SK-N-SH (cell line): ENCODE results near the gene CHSY1. TPM values are rescaled to one million over a fixed set of nuclear protein-coding genes. Genes with fewer than 3 reads are reported as not detected.

Source experiments
- CTCF ChIA-PET: fragments of 300-600, 350-600 bp; formaldehyde crosslinking; extraction: SDS; loops from one replicate; lab custom pipeline; 2021; lab: Yijun Ruan, JAX
- POLR2A ChIA-PET: fragments of 350-600 bp; sonication (Branson Sonifier 250); formaldehyde crosslinking; extraction: SDS; loops from one replicate; lab custom pipeline; 2020; ENCODE audit warnings: antibody characterized with exemption, inconsistent platforms; lab: Yijun Ruan, JAX
- DNase-seq: peaks from one replicate; pipeline ENCODE4 v3.0.0; 2012
- H2AFZ ChIP-seq: fragments of 200-600 bp; sonication (generic); 2 replicates; pipeline ENCODE4 v1.8.1; 2016; ENCODE audit warnings: antibody characterized with exemption, mild to moderate bottlenecking, low read depth
- H3F3A ChIP-seq: fragments of 200-600 bp; sonication (generic); replicated peaks from 2 replicates; pipeline ENCODE3; 2016; ENCODE audit warnings: antibody characterized with exemption, mild to moderate bottlenecking; ENCODE audit not compliant: insufficient read depth
- H3K27ac ChIP-seq, 2 experiments: fragments of 200-500 bp in 1 of 2; fragments of 200-600 bp in 1 of 2; sonication (Bioruptor generic) in 1 of 2; sonication (generic), shearing (Covaris generic) in 1 of 2; 2 replicates each; pipeline versions ENCODE4 v1.5.1 to v1.6.1; 2014 to 2016; ENCODE audit warnings: low read depth in 2 of 2, inconsistent platforms in 1 of 2, low read length in 1 of 2, mild to moderate bottlenecking in 1 of 2, mixed read lengths in 1 of 2
- H3K27me3 ChIP-seq: fragments of 200-600 bp; sonication (generic), shearing (Covaris generic); 2 replicates; pipeline ENCODE4 v1.6.1; 2016; ENCODE audit warnings: mixed run types; ENCODE audit not compliant: insufficient read depth
- H3K36me3 ChIP-seq, 2 experiments: fragments of 200-500 bp in 1 of 2; fragments of 200-600 bp in 1 of 2; sonication (Bioruptor generic) in 1 of 2; sonication (generic) in 1 of 2; replicated peaks in 1 of 2; 2 replicates each; pipeline versions ENCODE3 to v1.5.1; 2014 to 2016; ENCODE audit warnings: low read length in 1 of 2, mild to moderate bottlenecking in 1 of 2; ENCODE audit not compliant: insufficient read depth in 2 of 2, control insufficient read depth in 1 of 2
- H3K4me1 ChIP-seq, 2 experiments: fragments of 200-500 bp in 1 of 2; fragments of 200-600 bp in 1 of 2; sonication (Bioruptor generic) in 1 of 2; sonication (generic), shearing (Covaris generic) in 1 of 2; 2 replicates each; pipeline versions ENCODE4 v1.5.1 to v1.6.1; 2014 to 2016; ENCODE audit warnings: low read depth in 1 of 2, low read length in 1 of 2, mixed run types in 1 of 2; ENCODE audit not compliant: insufficient read depth in 2 of 2, control insufficient read depth in 1 of 2
- H3K4me2 ChIP-seq: fragments of 200-600 bp; sonication (generic), shearing (Covaris generic); 2 replicates; pipeline ENCODE4 v1.6.1; 2017; ENCODE audit warnings: mixed run types
- H3K4me3 ChIP-seq, 2 experiments: fragments of 200-500 bp in 1 of 2; fragments of 200-600 bp in 1 of 2; sonication (Bioruptor generic) in 1 of 2; sonication (generic), shearing (Covaris generic) in 1 of 2; 2 replicates each; pipeline versions ENCODE4 v1.5.1 to v1.8.1; 2014 to 2016; ENCODE audit warnings: low read depth in 2 of 2, inconsistent platforms in 1 of 2, low read length in 1 of 2, mild to moderate bottlenecking in 1 of 2, mixed read lengths in 1 of 2, moderate library complexity in 1 of 2
- H3K79me2 ChIP-seq: fragments of 200-600 bp; sonication (generic); 2 replicates; pipeline ENCODE4 v1.8.1; 2017; ENCODE audit warnings: mild to moderate bottlenecking; ENCODE audit not compliant: insufficient read depth
- H3K9ac ChIP-seq: fragments of 200-600 bp; sonication (generic); 2 replicates; pipeline ENCODE4 v1.6.1; 2017; ENCODE audit warnings: mixed run types
- H3K9me2 ChIP-seq: fragments of 200-600 bp; sonication (generic); 2 replicates; pipeline ENCODE4 v1.6.1; 2017; ENCODE audit warnings: mixed run types
- H3K9me3 ChIP-seq: fragments of 200-600 bp; sonication (generic); 2 replicates; pipeline ENCODE4 v1.6.1; 2017; ENCODE audit warnings: mixed run types, mild to moderate bottlenecking, moderate library complexity
- H4K20me1 ChIP-seq: fragments of 200-600 bp; sonication (generic); 2 replicates; pipeline ENCODE4 v1.6.1; 2017; ENCODE audit warnings: mild to moderate bottlenecking, mixed run types; ENCODE audit not compliant: insufficient read depth
- CTCF ChIP-seq: fragments of 200-600 bp; sonication (generic); IDR thresholded peaks from 2 replicates; pipeline ENCODE4 v1.6.1; 2017; ENCODE audit warnings: antibody characterized with exemption, mild to moderate bottlenecking, moderate library complexity
- EP300 ChIP-seq, 2 experiments: IDR thresholded peaks; 2 replicates each; pipeline versions ENCODE4 v1.4.0 to v1.6.1; 2012; ENCODE audit warnings: borderline replicate concordance in 1 of 2, low read depth in 1 of 2, low read length in 1 of 2
- EZH2phosphoT487 ChIP-seq: fragments of 200-600 bp; sonication (generic); IDR thresholded peaks from 2 replicates; pipeline ENCODE4 v1.6.1; 2017; ENCODE audit warnings: low read depth, mixed run types, mild to moderate bottlenecking, antibody characterized with exemption, moderate library complexity, borderline replicate concordance
- FOXJ3 ChIP-seq: sonication (generic); formaldehyde crosslinking; IDR thresholded peaks from 2 replicates; pipeline ENCODE4 v1.5.1; 2020; ENCODE audit warnings: mild to moderate bottlenecking, missing genetic modification reagents
- GABPA ChIP-seq: IDR thresholded peaks from 2 replicates; pipeline ENCODE4 v1.4.0; 2012; ENCODE audit warnings: low read depth, mild to moderate bottlenecking
- IRF3 ChIP-seq: fragments of 150-350 bp; IDR thresholded peaks from 2 replicates; pipeline ENCODE4 v1.6.1; 2016; ENCODE audit warnings: mild to moderate bottlenecking, low read depth, low read length
- JUND ChIP-seq: IDR thresholded peaks from 2 replicates; pipeline ENCODE4 v1.4.0; 2012
- MAX ChIP-seq: IDR thresholded peaks from 2 replicates; pipeline ENCODE4 v1.4.0; 2012; ENCODE audit warnings: low read depth
- MEF2A ChIP-seq: IDR thresholded peaks from 2 replicates; pipeline ENCODE4 v1.4.0; 2012; ENCODE audit warnings: low read depth, borderline replicate concordance
- MXI1 ChIP-seq: IDR thresholded peaks from 2 replicates; pipeline ENCODE4 v1.6.1; 2012; ENCODE audit warnings: mild to moderate bottlenecking, low read depth, low read length, improper control_type of control experiment
- NFIC ChIP-seq: IDR thresholded peaks from 2 replicates; pipeline ENCODE4 v1.4.0; 2012; ENCODE audit warnings: borderline replicate concordance
- PBX3 ChIP-seq: IDR thresholded peaks from 2 replicates; pipeline ENCODE4; 2012
- REST ChIP-seq: IDR thresholded peaks from 2 replicates; pipeline ENCODE4 v1.6.1; 2012; ENCODE audit warnings: mild to moderate bottlenecking, low read depth, low read length, moderate library complexity
- RFX5 ChIP-seq: IDR thresholded peaks from 2 replicates; pipeline ENCODE4 v1.6.1; 2012; ENCODE audit warnings: mild to moderate bottlenecking, improper control_type of control experiment, low read length
- RXRA ChIP-seq: IDR thresholded peaks from 2 replicates; pipeline ENCODE4 v1.4.0; 2012; ENCODE audit warnings: low read depth, mild to moderate bottlenecking, borderline replicate concordance
- TAF1 ChIP-seq: IDR thresholded peaks from 2 replicates; pipeline ENCODE4 v1.6.1; 2012; ENCODE audit warnings: low read depth, mild to moderate bottlenecking, low read length, moderate library complexity, borderline replicate concordance
- TEAD4 ChIP-seq: IDR thresholded peaks from 2 replicates; pipeline ENCODE4 v1.4.0; 2012; ENCODE audit warnings: mild to moderate bottlenecking, borderline replicate concordance; ENCODE audit not compliant: insufficient read depth
- USF1 ChIP-seq: IDR thresholded peaks from 2 replicates; pipeline ENCODE4 v1.4.0; 2012; ENCODE audit warnings: low read depth, borderline replicate concordance
- YY1 ChIP-seq: IDR thresholded peaks from 2 replicates; pipeline ENCODE4 v1.4.0; 2012; ENCODE audit warnings: low read depth, mild to moderate bottlenecking
- WGBS: methylation state at CpG from one replicate; pipeline ENCODE4 v1.1.6; 2017; ENCODE audit warnings: low lambda C conversion rate; 5-methylcytosine and 5-hydroxymethylcytosine counted together
- polyA plus RNA-seq, 3 experiments: library from polyadenylated mRNA; depleted of rRNA; stranded (reverse); fragments of >200 nt; gene quantifications; 2 replicates each; pipeline ENCODE4 v1.2.3, GENCODE V29; 2012

The CHSY1 gene
- polyA plus RNA-seq, 1 of the 3 experiments (the other 2 are of a cell fraction) = 15.7 TPM

GRCh38 chr15:101140697-101141065, 111.2 kb downstream of the CHSY1 start:
- no peaks in the 10 kb centered on the region for H3K36me3 ChIP-seq
- H3F3A ChIP-seq = no peaks in the 10 kb centered on the region
- no peak overlapping the region for H3K27ac ChIP-seq
- POLR2A ChIA-PET = interaction anchor here (1.2 kb wide), 1 partner anchor 8 kb away, joined by 3 read pairs; no protein-coding TSS in a partner anchor
- no peaks in the 10 kb centered on the region for H3K9me2 ChIP-seq
- H3K4me3 ChIP-seq = no peak overlapping the region
- WGBS = 86% methylated on average over 2 of the region's 2 CpGs
- H3K9ac ChIP-seq = no peak overlapping the region
- TF ChIP-seq NFIC = no peak
- no peak for TF ChIP-seq MAX
- no peak for TF ChIP-seq MXI1
- TF ChIP-seq GABPA = no peak
- TF ChIP-seq PBX3 = no peak
- TF ChIP-seq MEF2A = no peak
- no peak for TF ChIP-seq RXRA
- no peak for TF ChIP-seq TAF1
- no peak for TF ChIP-seq RFX5
- TF ChIP-seq FOXJ3 (CRISPR knock-in tag) = no peak
- no peak for TF ChIP-seq REST
- TF ChIP-seq IRF3 = no peak
- no peak for TF ChIP-seq TEAD4
- TF ChIP-seq EZH2phosphoT487 = no peak
- TF ChIP-seq USF1 = no peak
- no peak for TF ChIP-seq JUND
- TF ChIP-seq YY1 = no peak
- no peak for TF ChIP-seq CTCF
- no peak for TF ChIP-seq EP300 (IDR thresholded peaks at IDR 0.05; ENCODE audit: borderline replicate concordance in 1 of 2, low read depth in 1 of 2, low read length in 1 of 2)
- H3K4me1 ChIP-seq = peaks cover 0 to 40% of the 10 kb centered on the region in 2 experiments; a peak in 1 of 4 replicates
- no peaks in the 10 kb centered on the region for H3K79me2 ChIP-seq
- H3K27me3 ChIP-seq = no peaks in the 10 kb centered on the region
- no peak overlapping the region for H3K4me2 ChIP-seq
- no peaks in the 10 kb centered on the region for H4K20me1 ChIP-seq
- no peak for DNase-seq
- no peak overlapping the region for H2AFZ ChIP-seq
- CTCF ChIA-PET = interaction anchor here (0.6 to 2.6 kb wide), 4 partner anchors 9 to 118 kb away, joined by 3 to 10 read pairs (median 4); partner anchors contain the start of gene CHSY1
- H3K9me3 ChIP-seq = no peaks in the 10 kb centered on the region
